Stimulated activated effector memory CD8-positive, alpha-beta T cell treated with anti-CD3 and anti-CD28 coated beads, Interleukin-12 subunit alpha, Interleukin-12 subunit beta, amount 100 ng/mL, for 72 hours (primary cell): ENCODE measurements around the gene RUNX1.
"Not testable (repeated sequence)": the region's sequence is repeated elsewhere in the genome, so short reads cannot be mapped to it uniquely, and the experiment has no call there.

Experiments used
- ATAC-seq: fragments of 150-1000 bp; cut with Tn5 transposase; 2 replicates; pipeline ENCODE4 v1.10.0; 2021
- DNase-seq, 2 donors: peaks; one replicate each; pipeline ENCODE4 v3.0.0; 2021 to 2022; ENCODE audit warnings: low spot score in 2 of 2
- H3K27ac Mint-ChIP-seq: one replicate; pipeline ENCODE4 v1.8.0; 2022; ENCODE audit warnings: mild to moderate bottlenecking, mixed read lengths
- H3K36me3 Mint-ChIP-seq: one replicate; pipeline ENCODE4 v1.8.0; 2022; ENCODE audit warnings: mild to moderate bottlenecking, mixed read lengths
- H3K4me1 Mint-ChIP-seq: one replicate; pipeline ENCODE4 v1.8.0; 2022; ENCODE audit warnings: mixed read lengths
- H3K4me3 Mint-ChIP-seq: one replicate; pipeline ENCODE4 v1.8.0; 2022; ENCODE audit warnings: mild to moderate bottlenecking, mixed read lengths
- H3K9me3 Mint-ChIP-seq: one replicate; pipeline ENCODE4 v1.8.0; 2022; ENCODE audit warnings: mixed read lengths

RUNX1 gene

DNA sequence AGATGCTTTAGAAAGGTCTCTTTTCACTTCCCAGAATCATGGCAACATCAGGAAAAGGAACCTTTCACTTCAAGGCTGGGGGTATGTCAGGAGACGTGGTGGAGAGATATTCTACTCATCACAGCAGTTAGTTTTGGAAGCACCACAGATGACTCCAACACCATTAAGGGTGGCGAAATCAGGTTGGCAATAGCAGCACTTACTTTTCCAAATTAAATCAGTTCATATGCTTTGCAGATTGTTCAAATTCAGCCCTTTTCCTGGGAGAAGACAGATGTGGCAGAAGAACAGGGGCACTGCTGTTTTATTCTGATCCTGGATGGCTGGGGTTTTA lies 79.0 kb downstream of the RUNX1 start:
- DNase-seq = no peak
- Mint-ChIP-seq H3K9me3 (no peaks in the 10 kb centered on the region), H3K4me1 (peaks cover 95% of the 10 kb centered on the region), H3K4me3 (peak overlapping the region; percentile 72), H3K27ac (peak overlapping the region; percentile 100), H3K36me3 (peaks cover 42% of the 10 kb centered on the region)
- no peak for ATAC-seq

DNA sequence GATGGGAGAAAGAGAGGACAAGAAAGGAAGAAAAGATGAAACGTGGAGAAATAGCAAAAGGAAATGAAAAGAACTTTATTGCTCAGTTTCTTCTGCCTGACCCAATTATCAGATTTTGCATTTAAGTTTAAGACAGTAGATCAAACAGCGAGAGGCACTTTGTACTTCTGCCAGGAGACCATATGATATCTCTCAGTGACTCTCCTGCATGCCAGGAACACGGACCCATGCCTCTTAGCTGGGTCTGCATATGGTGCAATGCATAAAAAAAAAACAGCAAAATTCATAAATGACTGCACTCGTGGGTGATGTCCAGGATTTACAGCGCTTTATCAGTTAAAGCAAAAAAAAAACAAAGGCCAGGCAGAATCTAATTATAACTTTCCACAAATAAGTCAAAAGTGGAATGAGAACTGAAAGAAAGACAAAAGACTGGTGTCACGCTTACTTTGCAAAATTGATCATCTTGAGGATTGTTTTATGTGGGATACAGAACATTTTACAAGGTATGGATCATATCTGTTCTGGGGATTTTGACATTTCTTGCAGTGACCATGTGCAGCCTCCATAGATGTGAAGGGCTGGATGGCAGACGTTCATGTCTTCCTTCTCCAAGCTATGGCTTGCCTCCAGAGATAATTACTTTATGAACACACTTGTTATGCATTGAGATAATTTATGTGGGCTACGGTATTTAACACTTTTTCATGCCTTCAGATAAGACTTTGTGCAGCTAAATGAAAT lies 79.5 kb downstream of the RUNX1 start:
- DNase-seq (no peak), ATAC-seq (no peak)
- Mint-ChIP-seq H3K4me1 (peaks cover 95% of the 10 kb centered on the region), H3K36me3 (peaks cover 43% of the 10 kb centered on the region), H3K9me3 (no peaks in the 10 kb centered on the region), H3K4me3 (peak overlapping the region; percentile 72), H3K27ac (peak overlapping the region; percentile 100)

DNA sequence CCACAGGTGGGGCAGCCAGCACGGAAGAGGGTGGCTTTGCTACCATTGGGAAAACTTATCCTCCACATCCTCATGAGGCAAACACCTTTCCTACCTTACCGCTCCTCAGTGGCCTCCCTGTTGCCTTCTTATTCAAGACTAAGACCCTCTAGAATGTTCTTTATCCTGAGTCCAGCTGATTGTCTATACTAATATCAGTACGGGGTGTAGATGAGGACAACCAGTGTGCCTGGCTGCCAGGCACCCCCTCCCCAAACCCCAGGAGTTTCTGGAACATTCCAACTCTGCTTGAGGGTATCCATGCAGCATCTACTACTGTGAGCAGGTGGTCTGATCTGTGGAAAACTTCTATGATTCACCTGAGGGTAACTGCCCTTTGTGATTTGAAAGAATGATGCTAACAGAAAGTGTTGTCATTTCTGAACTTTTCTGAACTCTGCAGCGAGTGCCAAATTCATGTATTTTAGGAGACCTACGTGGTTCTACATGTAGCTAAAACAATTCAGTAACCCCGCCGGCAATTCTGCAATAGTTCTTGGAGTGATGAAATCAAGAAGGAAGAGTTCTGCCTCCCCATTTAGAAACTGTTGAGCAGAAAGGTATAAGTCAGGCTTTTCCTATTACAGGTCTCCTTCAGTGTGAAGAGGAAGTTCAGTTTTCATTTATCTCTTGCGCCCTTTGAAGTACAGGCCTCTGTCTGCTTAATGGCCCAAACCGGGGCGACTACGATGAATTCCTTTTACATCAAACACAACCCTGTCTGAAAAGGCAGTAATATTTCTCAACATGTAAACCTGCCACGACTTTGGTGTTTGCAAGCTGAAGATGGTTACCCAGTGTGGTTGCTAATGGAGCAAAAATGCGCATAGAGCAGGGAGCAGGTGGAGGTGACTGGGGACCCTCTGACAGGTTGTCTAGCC lies 80.4 kb downstream of the RUNX1 start:
- Mint-ChIP-seq H3K27ac (peak overlapping the region; percentile 100), H3K4me1 (peaks cover 95% of the 10 kb centered on the region), H3K9me3 (no peaks in the 10 kb centered on the region), H3K36me3 (peaks cover 34% of the 10 kb centered on the region), H3K4me3 (peak overlapping the region; percentile 72)
- DNase-seq = no peak
- peak; percentile 72 for ATAC-seq

DNA sequence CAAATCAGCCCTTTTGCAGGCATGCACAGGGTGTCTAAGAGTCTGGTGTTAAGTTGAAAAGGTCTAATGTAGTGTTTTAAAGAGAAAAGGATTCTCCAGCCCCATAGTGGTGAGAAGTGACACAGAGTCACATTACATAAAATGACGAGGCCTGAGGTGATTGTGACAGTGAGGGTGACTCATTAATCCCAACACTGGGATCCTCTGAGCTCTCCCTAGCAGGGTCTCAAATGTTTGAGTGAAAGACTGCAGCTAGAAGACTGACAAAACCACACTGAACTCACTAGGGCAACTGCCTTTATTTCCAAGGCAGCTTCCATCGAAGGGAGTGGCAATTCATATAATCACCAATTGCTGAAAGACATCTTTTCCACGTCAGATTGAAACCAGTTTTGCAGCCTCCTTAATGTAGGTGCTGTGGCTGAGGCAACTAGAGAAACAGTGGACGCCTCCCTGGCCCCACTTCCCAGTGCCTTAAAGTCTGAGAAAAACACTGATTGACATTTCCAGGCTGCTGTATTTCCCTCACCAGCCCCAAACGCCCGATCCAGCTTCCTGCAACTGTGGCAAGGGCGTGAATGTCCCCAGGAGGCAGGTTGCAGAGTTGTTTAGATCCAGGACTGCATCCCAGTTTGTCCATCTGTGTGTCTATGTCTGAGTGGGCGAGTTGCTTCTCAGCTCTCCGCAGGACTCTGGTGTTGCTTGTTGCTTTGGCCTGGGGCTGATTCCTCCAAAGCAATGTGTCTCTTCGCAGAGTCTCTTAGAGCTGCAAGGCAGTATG lies 81.4 kb downstream of the RUNX1 start:
- Mint-ChIP-seq H3K27ac (peak overlapping the region; percentile 100), H3K4me1 (peaks cover 95% of the 10 kb centered on the region), H3K36me3 (peaks cover 30% of the 10 kb centered on the region), H3K9me3 (no peaks in the 10 kb centered on the region), H3K4me3 (peak overlapping the region; percentile 72)
- ATAC-seq (peak; percentile 85), DNase-seq (peak in 1 of 2 donors; percentile 81)

DNA sequence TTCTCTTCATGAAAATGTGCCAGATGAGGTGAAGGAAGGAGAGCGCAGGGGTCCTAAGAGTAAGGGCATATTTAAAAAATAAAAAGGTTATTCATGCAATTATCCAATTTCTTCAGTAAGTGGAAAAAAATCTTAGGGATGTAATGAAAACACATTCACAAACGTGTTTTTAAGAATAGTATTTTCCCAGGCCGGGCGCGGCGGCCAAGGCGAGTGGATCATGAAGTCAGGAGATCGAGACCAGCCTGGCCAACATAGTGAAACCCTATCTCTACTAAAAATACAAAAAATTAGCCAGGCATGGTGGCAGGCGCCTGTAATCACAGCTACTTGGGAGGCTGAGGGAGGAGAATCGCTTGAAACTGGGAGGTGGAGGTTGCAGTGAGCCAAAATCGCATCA lies 82.2 kb downstream of the RUNX1 start:
- DNase-seq, H3K9me3 Mint-ChIP-seq, ATAC-seq: not testable (repeated sequence)
- Mint-ChIP-seq H3K36me3 (peaks cover 30% of the 10 kb centered on the region), H3K4me1 (peaks cover 94% of the 10 kb centered on the region), H3K27ac (peak overlapping the region; percentile 100), H3K4me3 (peak overlapping the region; percentile 72)

DNA sequence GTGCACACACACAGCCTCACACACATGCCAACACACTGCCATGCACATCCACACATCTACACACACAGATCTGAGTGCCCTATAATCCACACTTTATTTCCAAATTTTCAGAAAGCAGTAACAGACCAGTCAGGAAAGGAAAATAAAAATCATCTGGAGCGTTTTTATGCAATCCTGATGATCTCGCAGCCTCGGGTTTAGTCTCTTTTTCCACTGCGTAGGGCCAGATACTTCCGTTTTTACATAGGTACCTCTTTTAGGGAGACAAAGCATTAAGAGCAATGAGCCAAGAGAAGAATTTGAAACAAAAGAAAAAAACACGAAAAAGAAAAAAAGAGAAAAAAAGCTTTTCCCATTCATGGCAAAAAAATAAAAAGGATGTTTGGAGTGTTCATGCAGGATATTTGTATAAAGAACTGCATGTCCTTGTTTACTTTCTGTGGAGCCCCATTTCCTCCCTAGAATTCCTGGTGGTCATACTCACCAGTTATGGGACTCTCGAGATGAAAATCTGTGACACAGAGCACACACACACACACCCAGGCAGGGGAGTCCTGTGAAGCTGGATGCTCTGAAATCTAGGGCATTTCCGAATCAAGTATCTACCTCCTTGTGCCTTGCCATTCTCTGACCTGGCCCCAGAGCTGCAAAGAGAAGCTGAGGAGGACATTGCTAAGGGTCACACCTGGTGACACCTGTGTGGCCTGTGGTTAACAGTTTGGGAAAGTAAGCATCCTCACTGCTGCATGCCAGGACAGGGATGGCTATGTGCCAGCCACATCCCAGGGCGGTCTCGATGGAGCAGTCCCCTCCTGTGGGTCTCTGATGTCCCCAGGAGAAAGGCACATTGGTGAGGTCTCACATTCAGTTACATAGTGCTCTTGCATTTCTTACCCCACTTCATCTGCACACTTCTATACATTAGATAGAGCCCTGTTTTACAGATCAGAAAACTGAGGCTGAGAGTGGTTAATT lies 83.6 kb downstream of the RUNX1 start:
- Mint-ChIP-seq H3K36me3 (peaks cover 30% of the 10 kb centered on the region), H3K4me3 (peak overlapping the region; percentile 14), H3K27ac (peak overlapping the region; percentile 97), H3K9me3 (no peaks in the 10 kb centered on the region), H3K4me1 (peaks cover 86% of the 10 kb centered on the region)
- ATAC-seq = no peak
- no peak for DNase-seq

DNA sequence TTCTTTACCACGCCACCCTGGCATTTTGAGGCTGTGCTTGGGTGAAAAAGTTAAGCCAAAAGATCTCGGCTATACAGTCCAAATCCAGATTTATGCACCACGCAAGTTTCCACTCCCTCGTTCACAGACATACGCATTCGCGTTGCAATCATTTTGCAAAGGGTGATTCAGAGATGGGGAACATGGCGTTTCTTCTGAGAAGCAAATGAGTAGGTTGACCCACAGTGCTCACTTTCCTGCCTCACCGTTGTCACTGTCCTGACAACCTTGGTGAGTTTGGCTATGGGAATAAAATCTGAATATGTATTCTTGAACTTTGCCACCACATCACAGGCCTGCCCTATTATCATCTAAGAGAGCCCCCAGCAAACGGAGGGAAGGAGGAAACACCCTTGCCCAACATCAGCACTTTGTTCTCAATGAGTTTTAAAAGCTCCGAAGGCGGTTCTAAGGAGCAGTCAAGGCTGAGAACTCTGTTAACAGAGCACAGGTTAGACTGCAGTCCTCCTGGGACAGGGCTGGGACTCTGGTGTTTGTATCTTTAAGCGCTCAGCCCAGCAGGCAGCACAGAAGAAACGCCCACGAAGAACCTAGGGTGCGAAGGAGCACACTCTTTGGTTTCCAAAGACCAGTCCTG lies 86.4 kb downstream of the RUNX1 start:
- peak; percentile 66 for ATAC-seq
- H3K4me3 Mint-ChIP-seq = peak overlapping the region; percentile 65

DNA sequence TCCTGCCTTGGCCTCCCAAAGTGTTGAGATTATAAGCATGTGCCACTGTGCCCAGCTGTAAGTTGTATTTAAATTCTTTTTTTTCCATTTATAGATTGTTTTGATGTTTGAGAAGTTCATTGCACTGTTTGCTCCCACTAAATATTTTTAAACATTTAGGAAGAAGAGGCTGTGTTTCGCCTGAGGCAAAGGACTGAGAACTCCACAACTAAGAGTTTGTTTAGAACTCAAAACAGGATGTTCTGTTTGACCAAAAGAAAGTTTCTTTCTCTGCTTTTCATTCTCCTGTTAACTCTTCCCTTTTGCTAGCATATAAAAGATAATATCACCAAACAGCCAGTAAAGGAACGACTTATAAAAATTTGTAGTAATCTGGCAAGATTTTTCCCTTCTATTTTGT lies 87.0 kb downstream of the RUNX1 start:
- Mint-ChIP-seq H3K4me3 (peak overlapping the region; percentile 65), H3K36me3 (peaks cover 14% of the 10 kb centered on the region), H3K4me1 (peaks cover 71% of the 10 kb centered on the region), H3K27ac (peak overlapping the region; percentile 97), H3K9me3 (no peaks in the 10 kb centered on the region)
- ATAC-seq (no peak), DNase-seq (no peak)

More for the DNA sequence above, 86.4 kb downstream of the RUNX1 start:
- H3K27ac Mint-ChIP-seq = peak overlapping the region; percentile 97
- no peak for DNase-seq
- H3K4me1 Mint-ChIP-seq = peaks cover 77% of the 10 kb centered on the region
- H3K9me3 Mint-ChIP-seq = no peaks in the 10 kb centered on the region
- peaks cover 18% of the 10 kb centered on the region for H3K36me3 Mint-ChIP-seq

DNA sequence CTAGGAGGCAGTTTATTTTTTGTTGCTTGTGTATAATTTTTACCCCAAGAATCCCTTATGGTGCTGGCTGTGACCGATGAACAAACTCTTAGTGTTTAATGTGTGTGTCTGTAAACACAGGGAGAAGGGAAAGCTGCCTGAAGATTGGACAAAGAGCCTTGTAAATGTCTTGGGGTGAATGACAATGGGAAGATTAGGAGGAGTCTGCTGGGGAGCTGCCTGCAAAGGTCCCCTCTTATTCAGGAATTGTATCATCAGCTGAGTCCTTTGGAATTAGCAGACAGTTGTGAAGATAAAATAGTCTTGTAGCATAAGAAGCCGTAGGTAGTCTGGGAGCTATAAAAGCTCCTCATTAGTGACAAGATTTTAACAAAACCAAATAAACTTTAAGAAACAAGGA lies 88.4 kb downstream of the RUNX1 start:
- H3K27ac Mint-ChIP-seq = no peak overlapping the region
- ATAC-seq = no peak
- peaks cover 68% of the 10 kb centered on the region for H3K4me1 Mint-ChIP-seq
- peaks cover 2% of the 10 kb centered on the region for H3K9me3 Mint-ChIP-seq
- DNase-seq = no peak
- H3K36me3 Mint-ChIP-seq = peaks cover 12% of the 10 kb centered on the region
- no peak overlapping the region for H3K4me3 Mint-ChIP-seq

DNA sequence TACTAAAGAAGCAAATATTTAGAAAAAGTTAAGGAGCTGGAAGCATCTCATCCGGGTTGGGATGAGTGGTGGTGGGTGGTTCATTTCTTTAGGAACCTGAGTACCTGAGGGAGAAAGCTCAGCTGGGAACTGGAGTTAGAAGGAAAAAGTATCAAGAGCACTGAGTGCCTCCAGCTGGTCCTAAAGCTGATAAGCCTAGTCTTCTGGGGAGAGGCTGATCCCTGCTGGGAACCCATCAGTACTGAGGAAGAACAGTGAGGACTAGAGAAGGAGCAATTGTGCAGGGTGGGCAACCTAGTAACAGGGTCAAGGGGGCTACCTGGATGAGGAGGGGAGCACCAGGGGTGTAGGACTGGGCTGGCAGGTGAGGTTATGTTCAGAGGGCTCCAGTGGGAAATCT lies 89.5 kb downstream of the RUNX1 start:
- Mint-ChIP-seq H3K4me3 (no peak overlapping the region), H3K9me3 (peaks cover 2% of the 10 kb centered on the region), H3K4me1 (peaks cover 66% of the 10 kb centered on the region), H3K27ac (peak overlapping the region; percentile 29), H3K36me3 (peaks cover 4% of the 10 kb centered on the region)
- no peak for ATAC-seq
- DNase-seq = no peak

DNA sequence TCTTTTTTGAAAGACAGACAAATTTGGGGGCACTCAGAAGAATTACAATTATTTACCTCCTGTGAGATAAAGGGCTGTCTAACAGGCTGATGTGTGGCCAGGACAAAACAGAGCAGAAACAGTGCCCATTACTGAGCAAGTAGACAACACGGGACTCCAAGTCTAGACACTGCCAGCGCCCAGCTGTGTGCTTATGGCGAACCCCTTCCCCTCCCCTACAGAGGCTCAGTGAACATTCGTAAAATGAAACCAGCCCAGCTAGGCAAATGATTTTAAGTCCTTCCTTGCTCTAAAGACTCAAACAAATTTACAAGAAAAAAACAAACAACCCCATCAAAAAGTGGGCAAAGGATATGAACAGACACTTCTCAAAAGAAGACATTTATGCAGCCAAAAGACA lies 91.1 kb downstream of the RUNX1 start:
- Mint-ChIP-seq H3K36me3 (peaks cover 4% of the 10 kb centered on the region), H3K9me3 (peaks cover 2% of the 10 kb centered on the region), H3K27ac (peak overlapping the region; percentile 60)

DNA sequence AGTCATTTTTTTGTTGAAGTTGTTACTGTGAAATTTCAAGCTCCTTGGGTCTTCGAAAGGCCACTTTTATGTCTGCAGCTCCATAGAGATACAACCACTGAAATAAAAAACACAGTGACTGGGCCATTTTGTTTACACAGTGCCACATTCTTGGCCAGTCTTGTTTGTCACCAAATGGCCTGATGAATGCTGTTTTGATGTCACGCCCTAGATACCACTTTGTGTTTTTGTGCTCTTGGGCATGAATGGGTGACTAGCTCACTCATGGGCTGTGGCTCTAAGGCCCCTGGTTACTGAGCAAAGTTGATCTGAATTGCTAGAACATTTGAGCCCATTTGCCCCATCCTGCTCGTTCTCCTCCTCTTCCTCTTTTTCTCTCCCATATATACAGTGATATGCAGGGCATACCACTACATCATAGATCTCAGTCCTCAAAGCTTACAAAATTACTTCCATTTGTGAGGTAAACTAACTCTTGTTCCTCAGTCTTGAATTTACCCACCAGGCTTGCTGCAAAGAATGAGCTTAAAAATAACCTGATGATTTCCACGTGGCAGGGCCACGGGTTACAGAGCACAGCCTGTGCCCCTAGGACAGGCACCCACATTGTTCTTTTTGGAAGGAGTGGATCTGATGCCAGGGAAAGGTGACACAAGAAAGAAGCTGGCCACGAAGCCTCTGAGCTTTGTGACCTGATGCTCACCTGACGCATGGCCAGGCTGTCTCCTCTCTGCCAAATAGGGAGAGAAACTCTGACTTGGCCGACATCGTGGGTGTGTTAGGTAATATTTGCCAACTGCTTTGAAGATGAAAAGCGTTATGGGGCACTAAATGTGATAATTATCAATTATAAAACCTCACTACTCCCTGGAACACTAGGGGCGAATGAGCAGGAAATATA lies 92.4 kb downstream of the RUNX1 start:
- peaks cover 62% of the 10 kb centered on the region for H3K4me1 Mint-ChIP-seq
- H3K9me3 Mint-ChIP-seq = peaks cover 2% of the 10 kb centered on the region
- DNase-seq = no peak
- H3K4me3 Mint-ChIP-seq = no peak overlapping the region
- peak; percentile 45 for ATAC-seq
- H3K36me3 Mint-ChIP-seq = peaks cover 4% of the 10 kb centered on the region
- H3K27ac Mint-ChIP-seq = peak overlapping the region; percentile 91

More for the DNA sequence above, 91.1 kb downstream of the RUNX1 start:
- peaks cover 66% of the 10 kb centered on the region for H3K4me1 Mint-ChIP-seq
- H3K4me3 Mint-ChIP-seq = no peak overlapping the region
- ATAC-seq = no peak
- DNase-seq = no peak

DNA sequence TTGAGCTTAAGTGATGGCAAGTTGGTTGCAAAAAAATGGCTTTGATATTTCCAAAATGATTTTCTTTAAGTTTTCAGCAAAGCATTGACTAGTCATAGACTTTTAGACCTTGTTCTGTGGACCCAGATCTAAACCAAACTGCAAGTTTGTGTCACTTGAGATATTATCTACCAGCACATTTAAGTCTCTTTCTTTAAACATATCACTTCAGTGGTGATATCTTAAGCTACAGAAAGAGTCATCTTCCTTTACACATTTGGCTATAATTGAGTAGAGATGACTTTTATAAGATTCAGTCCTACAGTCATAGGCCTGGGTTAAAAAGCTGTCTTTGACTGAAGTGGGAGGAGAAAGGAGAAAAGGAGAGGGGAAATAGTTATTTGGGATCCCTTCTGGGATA lies 95.2 kb downstream of the RUNX1 start:
- ATAC-seq (peak; percentile 74), DNase-seq (no peak)
- H3K4me1 Mint-ChIP-seq = peaks cover 52% of the 10 kb centered on the region
- H3K36me3 Mint-ChIP-seq = no peaks in the 10 kb centered on the region
- peaks cover 2% of the 10 kb centered on the region for H3K9me3 Mint-ChIP-seq
- H3K4me3 Mint-ChIP-seq = no peak overlapping the region
- H3K27ac Mint-ChIP-seq = peak overlapping the region; percentile 69
